GM18858 (cell line): Measurements from ENCODE around the gene BHLHA15.

ENCODE experiments used
- ATAC-seq: cut with Tn5 transposase; IDR thresholded peaks from one replicate; pipeline ENCODE4 v1.9.1; 2021; ENCODE audit not compliant: unreplicated experiment

The BHLHA15 gene

DNA sequence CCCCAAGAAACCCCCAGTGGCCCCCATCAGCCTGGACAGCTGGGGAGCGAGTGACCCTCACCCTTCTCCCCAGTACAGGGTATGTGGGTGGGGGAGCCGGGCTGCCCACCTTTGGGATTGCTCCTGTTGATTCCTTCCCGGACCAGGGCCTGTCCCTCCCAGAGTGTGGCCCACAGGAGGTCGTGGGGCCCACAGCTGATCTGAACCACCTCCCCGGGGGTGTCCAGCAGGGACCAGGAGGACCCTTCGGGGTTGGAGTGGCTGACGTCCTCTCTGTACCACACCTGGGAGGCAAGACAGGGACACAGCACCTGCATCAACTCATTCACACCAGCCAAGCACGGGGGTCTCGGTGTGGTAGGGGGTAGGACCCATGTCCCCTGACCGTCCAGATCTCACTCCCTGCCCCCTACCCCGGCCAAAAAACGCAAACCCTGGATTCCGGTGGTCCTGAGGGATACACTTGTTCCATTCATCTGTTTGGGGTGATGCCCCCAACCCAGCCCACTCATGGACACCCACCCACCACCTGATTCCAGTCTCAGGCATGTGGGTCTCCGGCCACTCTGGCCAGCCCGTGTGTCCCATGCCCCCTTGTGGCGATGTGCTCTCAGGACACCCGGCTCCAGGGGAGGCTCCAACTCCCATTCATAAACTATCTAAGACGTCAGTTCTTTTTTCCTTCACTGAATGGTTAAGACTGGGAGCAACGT, 29.9 kb downstream of the BHLHA15 start:
- no peak for ATAC-seq

DNA sequence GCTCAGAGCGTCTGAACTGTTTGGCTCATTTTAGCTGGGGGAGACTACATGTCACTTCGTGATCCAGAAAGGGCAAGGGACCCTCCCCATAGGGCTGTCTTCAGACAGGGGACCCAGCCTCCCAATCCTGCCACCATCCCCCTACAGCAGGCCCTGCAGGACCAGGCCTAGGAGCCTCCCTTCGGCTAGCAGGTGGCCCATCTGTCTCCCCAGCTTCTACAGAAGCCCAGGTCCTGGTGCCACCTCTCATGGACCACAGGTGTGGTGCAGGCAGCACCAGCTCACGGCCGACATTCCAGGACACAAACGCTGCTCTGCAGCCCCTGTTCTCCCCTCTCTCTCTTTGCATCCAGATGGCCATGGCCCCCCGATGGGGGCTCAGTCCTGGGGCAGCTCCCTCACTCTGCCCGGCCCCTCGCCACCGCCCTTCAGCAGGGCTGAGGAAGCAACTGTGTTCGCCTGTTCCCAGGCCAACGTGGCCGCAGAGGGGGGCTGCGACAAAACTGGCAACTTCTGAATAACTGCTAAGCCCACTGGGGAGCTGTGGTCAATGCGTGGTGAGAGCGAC, 30.5 kb downstream of the BHLHA15 start:
- no peak for ATAC-seq

DNA sequence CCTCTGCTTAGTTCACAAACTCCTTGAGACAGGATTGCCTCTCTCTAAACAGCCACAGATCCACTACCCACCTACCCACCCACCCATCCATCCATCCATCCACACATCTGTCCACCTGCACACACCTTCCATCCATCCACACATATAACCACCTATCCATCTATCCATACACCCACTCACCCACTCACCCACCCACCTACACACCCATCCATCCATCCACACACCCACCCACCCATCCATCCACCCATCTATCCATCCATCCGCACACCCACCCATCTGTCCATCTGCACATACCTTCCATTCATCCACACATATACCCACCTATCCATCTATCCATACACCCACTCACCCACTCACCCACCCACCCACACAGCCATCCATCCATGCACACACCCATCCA, 31.1 kb downstream of the BHLHA15 start:
- no peak for ATAC-seq

DNA sequence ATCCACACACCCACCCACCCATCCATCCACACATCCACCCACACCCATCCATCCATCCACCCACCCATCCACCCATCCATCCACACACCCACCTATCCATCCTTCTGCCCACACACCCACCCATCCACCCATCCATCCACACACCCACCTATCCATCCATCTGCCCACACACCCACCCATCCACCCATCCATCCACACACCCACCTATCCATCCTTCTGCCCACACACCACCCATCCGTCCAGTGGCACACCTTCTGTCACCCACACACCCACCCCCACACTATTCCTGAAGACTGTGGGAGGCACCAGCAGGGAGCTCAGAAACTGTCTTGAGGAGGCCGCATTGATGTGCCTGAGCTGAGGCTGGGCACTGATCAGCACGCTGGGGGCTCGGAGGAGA, 31.7 kb downstream of the BHLHA15 start:
- ATAC-seq: no peak

DNA sequence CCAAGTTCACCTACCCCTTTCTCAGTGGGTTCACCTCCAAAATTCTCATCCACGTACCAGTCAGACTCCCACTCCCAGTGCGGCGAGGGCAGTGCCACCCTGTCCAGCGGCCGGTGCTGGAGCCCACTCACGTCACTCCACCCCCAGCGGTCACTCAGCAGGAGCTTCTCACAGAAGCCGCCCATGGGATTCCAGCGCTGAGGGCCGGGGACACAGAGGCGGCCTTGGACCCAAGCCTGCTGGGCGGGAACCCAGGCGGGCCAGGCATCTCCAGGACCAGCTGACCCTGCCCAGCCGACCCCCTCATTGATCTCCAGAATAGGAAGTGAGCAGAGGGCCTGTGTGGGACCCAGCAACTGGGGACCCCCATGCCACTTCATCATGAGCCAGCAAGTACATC, 33.6 kb downstream of the BHLHA15 start:
- ATAC-seq: no peak

DNA sequence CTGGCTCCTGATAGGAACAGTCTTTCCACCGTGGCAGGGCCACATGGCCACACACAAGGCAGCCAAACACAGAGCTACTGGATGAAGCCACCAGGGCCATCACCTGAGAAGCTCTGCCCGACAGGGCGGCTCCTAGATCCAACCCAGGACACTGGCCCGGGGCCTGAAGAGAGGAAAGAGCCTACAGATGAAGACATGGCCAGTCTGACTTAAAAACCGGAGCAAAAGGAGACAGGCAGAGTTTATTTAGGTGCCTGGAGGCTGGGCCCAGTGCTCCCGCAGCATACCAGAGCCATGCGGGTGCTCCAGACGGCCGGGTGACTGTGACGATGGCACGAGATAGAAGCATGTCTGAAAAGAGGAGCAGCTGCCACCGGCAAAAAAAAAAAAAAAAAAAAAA, 36.9 kb downstream of the BHLHA15 start:
- no peak for ATAC-seq

DNA sequence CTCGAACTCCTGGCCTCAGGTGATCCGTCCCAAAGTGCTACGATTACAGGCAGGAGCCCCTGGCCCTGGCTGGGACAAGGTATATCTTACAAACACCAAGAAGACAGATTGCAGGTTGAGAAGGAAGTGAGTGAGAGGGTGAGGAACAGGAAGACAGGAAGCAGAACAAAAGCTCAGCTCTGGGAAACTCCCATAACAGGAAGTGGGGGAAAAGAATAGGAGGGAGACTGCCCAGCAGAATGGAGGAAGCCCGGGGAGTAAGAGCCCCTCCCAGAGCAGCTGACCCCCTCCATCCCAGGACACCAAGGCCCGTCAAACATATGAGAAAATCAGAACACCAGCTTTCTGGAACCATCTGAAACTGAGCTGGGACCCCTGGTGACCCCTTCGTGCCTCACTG, 37.9 kb downstream of the BHLHA15 start:
- no peak for ATAC-seq

DNA sequence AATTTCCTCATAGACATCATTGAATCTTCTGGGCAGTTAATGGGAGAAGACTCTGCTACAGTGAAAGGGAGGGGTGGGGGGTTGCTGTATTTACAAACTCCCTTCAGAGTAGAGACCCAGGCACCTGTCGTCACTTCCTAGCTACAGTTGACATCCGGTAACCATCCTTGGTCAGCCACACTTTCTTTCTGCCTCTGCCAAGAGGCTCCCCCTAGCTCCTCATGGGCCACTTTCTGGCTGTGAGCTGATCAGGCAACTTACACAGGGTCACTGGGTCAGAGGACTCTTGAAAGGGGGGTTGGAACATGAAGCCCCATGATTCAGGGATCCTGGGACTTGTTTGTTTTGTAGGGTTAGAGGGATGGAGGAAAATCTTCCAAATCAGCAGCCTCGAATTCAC, 39.5 kb downstream of the BHLHA15 start:
- no peak for ATAC-seq

DNA sequence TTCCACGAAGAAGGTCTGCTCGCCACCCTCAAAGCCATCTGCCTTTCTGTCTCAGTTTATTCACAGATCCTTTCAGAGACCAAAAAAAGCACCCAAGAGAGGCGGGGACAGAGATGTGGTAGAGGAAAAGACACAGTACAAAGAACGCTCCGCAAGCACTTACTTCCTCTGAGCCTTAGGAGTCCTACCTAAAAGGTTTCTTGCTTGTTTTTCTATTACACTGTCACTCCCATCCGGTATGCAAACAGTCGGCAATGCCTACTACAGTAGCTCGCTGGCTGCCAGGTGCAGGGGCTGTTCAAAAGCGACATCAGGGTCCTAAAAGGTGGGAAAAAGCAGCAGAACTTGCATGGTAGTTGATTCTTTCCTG, 40.0 kb downstream of the BHLHA15 start:
- no peak for ATAC-seq

DNA sequence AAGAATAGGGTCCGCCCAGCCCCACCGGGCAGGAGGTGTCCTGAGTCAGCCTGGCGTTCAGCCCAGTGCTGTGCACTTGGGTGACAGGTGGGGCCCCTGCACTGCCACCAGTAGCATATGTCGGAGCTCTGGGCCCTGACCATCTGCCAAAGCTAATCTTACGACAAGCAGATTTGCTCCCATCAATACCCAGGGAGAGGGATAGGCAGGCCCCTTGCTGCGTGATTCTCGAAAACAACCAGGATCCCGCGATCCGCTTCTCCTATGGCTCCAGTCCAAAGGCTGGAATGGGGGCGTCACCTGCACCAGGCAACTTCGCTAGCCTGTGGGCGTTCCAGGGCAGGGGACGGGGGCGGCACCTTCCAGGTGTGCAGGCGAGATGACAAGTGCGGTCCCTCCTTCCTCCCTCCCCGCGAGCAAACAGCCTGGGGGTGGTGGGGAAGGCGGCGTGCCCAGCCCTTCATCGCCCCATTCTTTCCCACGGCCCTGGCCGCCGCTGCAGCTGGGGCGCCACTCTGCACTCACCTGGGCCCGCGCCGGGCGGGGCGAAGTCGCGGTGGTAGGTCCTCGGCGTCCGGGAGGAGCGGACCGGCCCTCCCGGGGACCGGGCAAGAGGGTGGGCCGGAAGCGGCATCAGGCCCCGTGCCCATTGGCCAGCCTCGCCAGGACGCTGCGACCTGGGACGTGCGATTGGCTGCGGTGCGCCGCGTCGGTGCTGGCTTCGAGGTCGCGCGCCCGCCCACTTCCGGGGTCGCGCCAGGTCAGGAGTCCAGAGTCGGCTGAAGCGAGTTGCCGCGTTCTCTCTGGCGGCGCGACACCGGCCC, 40.6 kb downstream of the BHLHA15 start, which contains the start of gene TECPR1:
TSS of gene TECPR1 (minus strand) at position 632 of the 824 bp plus-strand sequence. CDS start 6,086 bp downstream, outside the sequence.
- ATAC-seq: peak; percentile 97

DNA sequence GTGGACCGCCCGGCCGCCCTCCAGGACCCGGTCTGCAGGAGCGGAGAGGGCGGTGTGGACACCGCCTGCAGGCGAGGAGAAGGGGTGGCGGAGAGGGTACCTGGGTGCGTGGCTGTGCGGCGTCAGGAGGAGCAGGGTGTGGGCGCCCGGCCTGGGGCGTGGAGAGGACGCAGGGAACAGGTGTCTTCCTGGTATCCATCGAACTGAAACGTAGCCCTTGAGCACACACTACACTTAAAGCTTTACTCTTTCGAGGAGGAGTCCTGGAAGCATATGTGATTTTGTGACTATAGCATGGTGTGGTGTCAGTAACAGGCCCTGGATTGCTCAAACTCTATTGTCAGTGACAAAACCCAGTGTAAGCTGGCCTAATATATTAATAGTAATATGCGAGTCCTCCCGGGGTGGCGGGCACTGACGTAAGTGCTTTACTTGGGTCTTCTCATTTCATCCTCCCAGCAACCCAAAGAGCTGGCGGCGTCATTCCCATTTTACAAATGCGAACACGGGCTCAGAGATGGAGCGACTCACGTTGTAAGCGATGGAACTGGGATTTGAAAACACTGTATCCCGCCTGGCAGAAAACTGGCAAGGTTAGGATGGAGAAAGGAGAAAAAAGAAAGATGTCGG, 41.3 kb downstream of the BHLHA15 start:
- no peak for ATAC-seq

DNA sequence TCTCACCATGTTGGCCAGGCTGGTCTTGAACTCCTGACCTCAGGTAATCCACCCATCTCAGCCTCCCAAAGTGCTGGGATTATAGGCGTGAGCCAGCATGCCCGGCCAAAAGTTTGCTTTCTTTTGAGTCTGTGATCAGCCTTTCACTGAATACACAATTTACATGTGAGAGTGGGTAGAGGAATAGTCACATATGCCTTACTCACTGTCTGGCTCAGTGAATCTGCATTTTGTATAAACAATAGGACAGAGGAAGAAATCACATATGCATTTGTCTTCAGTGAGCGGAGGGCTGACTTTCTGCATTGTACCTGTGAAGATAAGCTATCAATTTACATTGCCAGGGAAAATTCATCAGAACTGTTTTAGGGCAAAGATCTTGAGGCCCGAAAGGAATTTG, 43.3 kb downstream of the BHLHA15 start:
- no peak for ATAC-seq

DNA sequence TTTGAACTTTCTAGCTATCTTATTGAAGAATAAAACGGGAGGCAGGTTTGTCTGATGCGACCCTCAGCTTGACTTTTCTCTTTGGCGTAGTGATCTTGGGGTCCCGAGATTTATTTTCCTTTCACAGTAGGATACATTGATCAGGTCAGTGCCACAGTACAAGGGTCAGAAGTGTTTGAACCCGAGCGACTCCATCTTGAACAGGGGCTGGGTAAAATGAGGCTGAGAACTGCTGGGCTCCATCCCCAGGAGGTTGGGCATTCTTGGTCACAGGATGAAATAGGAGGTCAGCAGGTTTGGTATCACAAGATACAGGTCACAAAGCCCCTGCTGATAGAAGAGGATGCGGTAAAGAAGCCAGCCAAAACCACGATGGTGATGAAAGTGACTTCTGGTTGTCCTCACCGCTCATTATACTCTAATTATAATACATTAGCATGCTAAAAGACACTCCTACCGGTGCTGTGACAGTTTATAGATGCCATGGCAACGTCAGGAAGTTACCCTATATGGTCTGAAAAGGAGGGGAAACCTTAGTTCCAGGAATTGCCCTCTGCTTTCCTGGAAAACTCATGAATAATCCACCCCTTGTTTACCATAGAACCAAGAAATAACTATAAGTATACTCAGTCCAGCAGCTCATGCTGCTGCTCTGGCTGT, 43.8 kb downstream of the BHLHA15 start:
- ATAC-seq: no peak

DNA sequence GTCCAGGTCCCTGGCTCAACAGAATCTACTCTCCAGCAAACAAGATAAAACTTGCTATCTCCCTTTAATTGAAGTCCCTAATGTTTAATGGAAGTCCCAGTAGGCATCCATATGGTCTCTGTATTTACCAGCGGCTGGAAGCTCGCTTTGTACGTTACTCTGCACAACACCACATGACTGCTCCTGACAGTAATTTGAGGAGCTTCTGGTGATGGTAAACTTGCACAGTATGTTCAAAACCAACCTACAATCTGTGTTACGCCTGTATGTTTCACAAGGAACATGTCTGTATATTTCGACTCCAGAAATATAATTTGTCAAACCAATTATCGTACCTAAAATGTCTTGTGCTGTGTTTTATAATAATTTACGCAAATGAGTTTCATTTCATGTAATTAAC, 45.2 kb downstream of the BHLHA15 start:
- ATAC-seq: no peak

DNA sequence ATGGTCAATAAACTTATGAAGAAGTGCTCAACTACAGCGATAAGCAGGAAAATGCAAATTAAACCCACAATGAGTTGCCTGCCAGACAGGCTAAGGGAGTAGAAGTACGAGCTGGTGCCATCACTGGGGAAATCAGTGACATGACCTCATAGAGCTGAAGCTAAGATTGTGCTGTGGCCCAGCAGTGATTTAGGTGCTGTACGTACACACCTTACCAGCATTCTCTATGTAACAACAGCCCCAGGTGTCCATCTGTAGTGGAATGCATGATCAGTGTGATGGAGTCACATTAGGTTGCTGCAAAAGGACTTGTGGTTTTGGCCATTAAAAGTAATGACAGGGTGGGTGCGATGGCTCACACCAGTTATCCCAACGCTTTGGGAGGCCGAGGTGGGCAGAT, 46.5 kb downstream of the BHLHA15 start:
- ATAC-seq: no peak
